HCT116 (cell line): Measurements from ENCODE around the gene ASB8. TPM values are rescaled to one million over a fixed set of nuclear protein-coding genes. Genes with fewer than 3 reads are reported as not detected.

Experiments
- ATAC-seq: fragments of 200-7000 bp; cut with Tn5 transposase; 2 replicates; pipeline ENCODE4 v1.9.1; 2020; ENCODE audit warnings: mild to moderate bottlenecking, moderate library complexity
- BruUV-seq: library from RNA; stranded (reverse); fragments of 400-500 nt; replicated peaks from 2 replicates; lab custom pipeline; 2021; lab: Mats Ljungman, UMichigan
- CTCF ChIA-PET: fragments of 300-600 bp; sonication (Branson Sonifier 250); formaldehyde crosslinking; loops from one replicate; lab custom pipeline; 2021; ENCODE audit warnings: antibody characterized with exemption; lab: Charles Lee
- POLR2A ChIA-PET: fragments of 300-600, 350-600 bp; sonication (Branson Sonifier 250); formaldehyde crosslinking; loops from one replicate; lab custom pipeline; 2021; ENCODE audit warnings: antibody characterized with exemption; lab: Charles Lee
- RAD21 ChIA-PET, 2 experiments: fragments of 300-600 bp; sonication (Branson Sonifier 250); formaldehyde crosslinking; loops; one replicate each; lab custom pipeline; 2023; ENCODE audit warnings: low total read pairs in 2 of 2; ENCODE audit not compliant: uncharacterized antibody in 2 of 2, unreplicated experiment in 2 of 2, low non-redundant PET in 1 of 2; lab: Charles Lee
- DNase-seq: peaks from one replicate; pipeline ENCODE4 v3.0.0-alpha.2; 2010; ENCODE audit warnings: low read depth, low spot score
- H2AFZ ChIP-seq: fragments of 200-600 bp; shearing (Covaris generic), sonication (generic); 2 replicates; pipeline ENCODE4 v1.6.1; 2017; ENCODE audit warnings: low read depth, mixed run types, mixed read lengths, antibody characterized with exemption, low read length; ENCODE audit not compliant: poor library complexity, severe bottlenecking
- H3K27ac ChIP-seq: 2 replicates; pipeline ENCODE4 v1.5.1; 2012; ENCODE audit warnings: low read depth, low read length
- H3K27me3 ChIP-seq: fragments of 200-600 bp; sonication (generic); 2 replicates; pipeline ENCODE4 v1.6.1; 2016; ENCODE audit warnings: mixed run types, low read length, mixed read lengths; ENCODE audit not compliant: insufficient read depth
- H3K36me3 ChIP-seq, 2 experiments: fragments of 200-500 bp in 1 of 2; fragments of 200-600 bp in 1 of 2; sonication (Bioruptor generic) in 1 of 2; sonication (generic) in 1 of 2; 2 replicates each; pipeline versions ENCODE4 v1.5.1 to v1.6.1; 2014 to 2016; ENCODE audit warnings: low read length in 2 of 2, inconsistent platforms in 1 of 2, mixed read lengths in 1 of 2, mixed run types in 1 of 2; ENCODE audit not compliant: insufficient read depth in 2 of 2, control insufficient read depth in 1 of 2
- H3K4me1 ChIP-seq, 2 experiments: fragments of 200-600 bp in 1 of 2; sonication (generic) in 1 of 2; 2 replicates each; pipeline versions ENCODE4 v1.5.1 to v1.6.1; 2012 to 2017; ENCODE audit warnings: low read length in 2 of 2, inconsistent platforms in 1 of 2, mild to moderate bottlenecking in 1 of 2, mixed read lengths in 1 of 2, mixed run types in 1 of 2, moderate library complexity in 1 of 2; ENCODE audit not compliant: insufficient read depth in 2 of 2, control insufficient read depth in 1 of 2
- H3K4me2 ChIP-seq: fragments of 200-600 bp; sonication (generic); 2 replicates; pipeline ENCODE4 v1.6.1; 2017; ENCODE audit warnings: mixed run types, low read length, mixed read lengths
- H3K4me3 ChIP-seq, 2 experiments: fragments of 200-600 bp in 1 of 2; sonication (generic) in 1 of 2; replicated peaks in 1 of 2; 2 replicates each; pipeline ENCODE4 v1.5.1; 2011 to 2016; ENCODE audit warnings: low read length in 2 of 2, control low read depth in 1 of 2, low read depth in 1 of 2, mild to moderate bottlenecking in 1 of 2, mixed read lengths in 1 of 2, mixed run types in 1 of 2
- H3K79me2 ChIP-seq: fragments of 200-600 bp; sonication (generic); 2 replicates; pipeline ENCODE4 v1.6.1; 2017; ENCODE audit warnings: mild to moderate bottlenecking, mixed run types, low read length, moderate library complexity, mixed read lengths; ENCODE audit not compliant: insufficient read depth
- H3K9ac ChIP-seq: fragments of 200-600 bp; sonication (generic); 2 replicates; pipeline ENCODE4 v1.6.1; 2016; ENCODE audit warnings: low read length, mixed read lengths
- H3K9me2 ChIP-seq: fragments of 200-600 bp; sonication (generic), shearing (Covaris generic); 2 replicates; pipeline ENCODE4 v1.6.1; 2017; ENCODE audit warnings: mixed run types, mild to moderate bottlenecking, moderate library complexity; ENCODE audit not compliant: insufficient read depth
- H3K9me3 ChIP-seq, 2 experiments: fragments of 200-500 bp in 1 of 2; fragments of 200-600 bp in 1 of 2; sonication (Bioruptor generic) in 1 of 2; sonication (generic) in 1 of 2; 2 replicates each; pipeline ENCODE4 v1.6.1; 2014 to 2017; ENCODE audit warnings: low read length in 2 of 2, mixed read lengths in 2 of 2, inconsistent platforms in 1 of 2, low read depth in 1 of 2, mild to moderate bottlenecking in 1 of 2, mixed run types in 1 of 2, moderate library complexity in 1 of 2; ENCODE audit not compliant: control insufficient read depth in 1 of 2, insufficient read depth in 1 of 2
- H4K20me1 ChIP-seq: fragments of 200-600 bp; sonication (generic), shearing (Covaris generic); 2 replicates; pipeline ENCODE4 v1.6.1; 2017; ENCODE audit warnings: mixed run types, mild to moderate bottlenecking, moderate library complexity; ENCODE audit not compliant: insufficient read depth
- ATF3 ChIP-seq: IDR thresholded peaks from 2 replicates; pipeline ENCODE4 v1.6.1; 2012
- CEBPB ChIP-seq: IDR thresholded peaks from 2 replicates; pipeline ENCODE4 v1.6.1; 2012; ENCODE audit warnings: low read depth
- ELF1 ChIP-seq: IDR thresholded peaks from 2 replicates; pipeline ENCODE4 v1.6.1; 2012; ENCODE audit warnings: low read depth, borderline replicate concordance
- EZH2 ChIP-seq: fragments of 200-600 bp; sonication (generic); IDR thresholded peaks from 2 replicates; pipeline ENCODE4 v1.6.1; 2017; ENCODE audit warnings: antibody characterized with exemption, mixed run types
- EZH2phosphoT487 ChIP-seq: fragments of 200-600 bp; IDR thresholded peaks from 2 replicates; pipeline ENCODE4 v1.6.1; 2018; ENCODE audit warnings: antibody characterized with exemption, borderline replicate concordance
- MAX ChIP-seq: IDR thresholded peaks from 2 replicates; pipeline ENCODE4 v1.6.1; 2012
- POLR2A ChIP-seq: IDR thresholded peaks from 2 replicates; pipeline ENCODE4 v1.7.0; 2011; ENCODE audit warnings: borderline replicate concordance; ENCODE audit not compliant: insufficient read depth, insufficient read length; ENCODE audit errors: extremely low read depth
- POLR2AphosphoS5 ChIP-seq: IDR thresholded peaks from 2 replicates; pipeline ENCODE4 v1.6.1; 2011; ENCODE audit warnings: mild to moderate bottlenecking, low read depth, low read length, moderate library complexity
- SIN3A ChIP-seq: IDR thresholded peaks from 2 replicates; pipeline ENCODE4 v1.6.1; 2012; ENCODE audit warnings: low read depth
- SP1 ChIP-seq: IDR thresholded peaks from 2 replicates; pipeline ENCODE4 v1.6.1; 2012; ENCODE audit warnings: low read depth
- TCF7L2 ChIP-seq: IDR thresholded peaks from 2 replicates; pipeline ENCODE4 v1.7.0; 2011; ENCODE audit warnings: borderline replicate concordance, inconsistent platforms; ENCODE audit not compliant: insufficient read depth, insufficient read length; ENCODE audit errors: extremely low read depth
- ZFX ChIP-seq: fragments of 450-650 bp; IDR thresholded peaks from 2 replicates; pipeline ENCODE4 v1.6.1; 2017
- ZNF274 ChIP-seq: fragments of 200-500 bp; sonication (Bioruptor generic); IDR thresholded peaks from 2 replicates; pipeline ENCODE4 v1.6.1; 2014; ENCODE audit warnings: mild to moderate bottlenecking, low read depth, low read length, inconsistent platforms
- intact Hi-C: fragments of 100-400 bp; cut with micrococcal nuclease; formaldehyde crosslinking; loops from 2 replicates; pipeline ENCODE4 v1.10.0; 2022
- total RNA-seq: library from RNA; stranded (reverse); gene quantifications from one replicate; pipeline ENCODE4 v1.2.1, GENCODE V29; 2021; ENCODE audit not compliant: unreplicated experiment
- TF ChIP-seq, protein P1 (sequence below), 3 experiments: fragments of 200-600 bp in 1 of 3; sonication (generic) in 1 of 3; IDR thresholded peaks in 2 of 3; conservative IDR thresholded peaks in 1 of 3; 2 replicates each; pipeline ENCODE4 v1.5.1; 2012 to 2017; ENCODE audit warnings: low read depth in 2 of 3, low read length in 2 of 3, antibody characterized with exemption in 1 of 3, borderline replicate concordance in 1 of 3, control low read depth in 1 of 3, mild to moderate bottlenecking in 1 of 3, mixed read lengths in 1 of 3, mixed run types in 1 of 3, moderate library complexity in 1 of 3; ENCODE audit not compliant: insufficient read depth in 1 of 3

Gene ASB8
- total RNA-seq, 1 experiment from 2014 or later: 14.0 TPM

DNA sequence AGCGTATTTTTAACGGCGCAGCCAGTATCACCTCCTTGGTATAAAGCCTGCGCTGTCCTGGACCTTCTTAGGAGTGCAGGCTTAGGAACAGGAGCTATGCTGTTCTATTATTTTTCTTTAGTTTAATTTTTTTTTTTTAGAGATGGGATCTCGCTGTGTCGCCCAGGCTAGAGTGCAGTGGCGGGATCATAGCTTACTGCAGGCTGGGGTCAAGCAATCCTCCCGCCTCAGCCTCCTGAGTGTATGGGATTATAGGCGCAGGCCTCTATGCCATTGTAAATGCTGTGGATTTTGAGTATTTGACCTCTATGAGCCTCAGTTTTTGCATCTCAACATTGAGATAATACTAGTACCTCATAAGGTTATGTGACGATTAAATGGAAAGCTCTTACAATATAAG lies 41.7 kb upstream of the ASB8 start:
- peak overlapping the region; percentile 54 to 69 for H3K4me3 ChIP-seq
- no peak overlapping the region for H3K27ac ChIP-seq
- no peaks in the 10 kb centered on the region for H3K27me3 ChIP-seq
- no TSS peak for BruUV-seq
- no peaks in the 10 kb centered on the region for H4K20me1 ChIP-seq
- H3K9me3 ChIP-seq: no peaks in the 10 kb centered on the region
- POLR2A ChIA-PET: interaction anchor here (0.9 kb wide), 1 partner anchor 294 kb away, joined by 5 read pairs; the partner anchor contains the start of gene VDR
- RAD21 ChIA-PET: no interaction called here
- no peak overlapping the region for H2AFZ ChIP-seq
- no peaks in the 10 kb centered on the region for H3K36me3 ChIP-seq
- TF ChIP-seq MAX (no peak), TCF7L2 (no peak), SIN3A (no peak), EZH2phosphoT487 (no peak), ZFX (no peak), ZNF274 (no peak), ATF3 (no peak), SP1 (no peak), CEBPB (no peak), ELF1 (no peak), POLR2A (no peak), POLR2AphosphoS5 (no peak), EZH2 (no peak)
- TF ChIP-seq, protein P1, sequence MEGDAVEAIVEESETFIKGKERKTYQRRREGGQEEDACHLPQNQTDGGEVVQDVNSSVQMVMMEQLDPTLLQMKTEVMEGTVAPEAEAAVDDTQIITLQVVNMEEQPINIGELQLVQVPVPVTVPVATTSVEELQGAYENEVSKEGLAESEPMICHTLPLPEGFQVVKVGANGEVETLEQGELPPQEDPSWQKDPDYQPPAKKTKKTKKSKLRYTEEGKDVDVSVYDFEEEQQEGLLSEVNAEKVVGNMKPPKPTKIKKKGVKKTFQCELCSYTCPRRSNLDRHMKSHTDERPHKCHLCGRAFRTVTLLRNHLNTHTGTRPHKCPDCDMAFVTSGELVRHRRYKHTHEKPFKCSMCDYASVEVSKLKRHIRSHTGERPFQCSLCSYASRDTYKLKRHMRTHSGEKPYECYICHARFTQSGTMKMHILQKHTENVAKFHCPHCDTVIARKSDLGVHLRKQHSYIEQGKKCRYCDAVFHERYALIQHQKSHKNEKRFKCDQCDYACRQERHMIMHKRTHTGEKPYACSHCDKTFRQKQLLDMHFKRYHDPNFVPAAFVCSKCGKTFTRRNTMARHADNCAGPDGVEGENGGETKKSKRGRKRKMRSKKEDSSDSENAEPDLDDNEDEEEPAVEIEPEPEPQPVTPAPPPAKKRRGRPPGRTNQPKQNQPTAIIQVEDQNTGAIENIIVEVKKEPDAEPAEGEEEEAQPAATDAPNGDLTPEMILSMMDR (IDR thresholded peaks at IDR 0.05 in 2 of 3, conservative IDR thresholded peaks at IDR 0.05 in 1 of 3; ENCODE audit: borderline replicate concordance in 1 of 3, insufficient read depth in 1 of 3, low read depth in 2 of 3, low read length in 2 of 3): no peak
- TF ChIP-seq, all 23 proteins: peak for 0
- no peak for DNase-seq
- H3K4me2 ChIP-seq: peak overlapping the region; percentile 96
- ATAC-seq: no peak
- H3K9ac ChIP-seq: no peak overlapping the region; the same call in 1 of the 2 replicates
- no peaks in the 10 kb centered on the region for H3K79me2 ChIP-seq
- intact Hi-C loops: loop anchor here (5.0 to 10.0 kb wide), 2 partner anchors 153 to 256 kb away; partner anchors contain the start of gene ZNF641
- H3K4me1 ChIP-seq: peaks cover 10 to 20% of the 10 kb centered on the region in 2 experiments; a peak in 3 of 4 replicates
- CTCF ChIA-PET: interaction anchor here (0.8 to 2.4 kb wide), 2 partner anchors 13 to 16 kb away, joined by 3 to 7 read pairs; no protein-coding TSS in a partner anchor
- H3K9me2 ChIP-seq: no peaks in the 10 kb centered on the region
